Spleen (tissue), 11 donors: ENCODE results near the gene ZNF367. TPM values are rescaled to one million over a fixed set of nuclear protein-coding genes. Genes with fewer than 3 reads are reported as not detected.
A peak's percentile ranks its signal among the peaks of the same experiment; 100 is the strongest.

Experiments used
- DNase-seq: peaks from one replicate; pipeline ENCODE4 v3.0.0-alpha.2; 2020
- H3K27ac ChIP-seq, 8 donors: fragments of 200-600 bp; sonication (generic) in 7 of 8; 1 replicate in 4 of 8; 2 replicates in 4 of 8; pipeline versions ENCODE4 v1.5.0 to v1.8.0; 2016 to 2021; ENCODE audit warnings: inconsistent platforms in 4 of 8, mild to moderate bottlenecking in 4 of 8, moderate library complexity in 1 of 8
- H3K27me3 ChIP-seq, 7 donors: fragments of 200-600 bp; sonication (generic) in 6 of 7; replicated peaks in 1 of 7; 1 replicate in 4 of 7; 2 replicates in 3 of 7; pipeline versions ENCODE4 v1.5.0 to v1.8.0; 2016 to 2021; ENCODE audit warnings: inconsistent platforms in 3 of 7, mild to moderate bottlenecking in 1 of 7
- H3K36me3 ChIP-seq, 6 donors: fragments of 200-600 bp; sonication (generic) in 5 of 6; 1 replicate in 4 of 6; 2 replicates in 2 of 6; pipeline versions ENCODE4 v1.5.0 to v1.8.0; 2016 to 2021; ENCODE audit warnings: inconsistent platforms in 2 of 6
- H3K4me1 ChIP-seq, 6 donors: fragments of 200-600 bp; sonication (generic) in 5 of 6; 1 replicate in 3 of 6; 2 replicates in 3 of 6; pipeline versions ENCODE4 v1.5.0 to v1.8.0; 2016 to 2021; ENCODE audit warnings: inconsistent platforms in 3 of 6
- H3K4me3 ChIP-seq, 8 donors: fragments of 200-600 bp; sonication (generic) in 7 of 8; 1 replicate in 4 of 8; 2 replicates in 4 of 8; pipeline versions ENCODE4 v1.5.0 to v1.8.0; 2016 to 2021; ENCODE audit warnings: inconsistent platforms in 4 of 8, mild to moderate bottlenecking in 4 of 8, moderate library complexity in 2 of 8
- H3K9me3 ChIP-seq, 8 donors: fragments of 200-600 bp; sonication (generic) in 7 of 8; 1 replicate in 4 of 8; 2 replicates in 4 of 8; pipeline versions ENCODE4 v1.5.0 to v1.8.0; 2016 to 2021; ENCODE audit warnings: inconsistent platforms in 4 of 8
- POLR2A ChIP-seq, 3 donors: fragments of 450-650 bp; IDR thresholded peaks; one replicate each; pipeline ENCODE4 v1.5.1; 2017; ENCODE audit warnings: antibody characterized with exemption in 3 of 3, mild to moderate bottlenecking in 1 of 3
- POLR2AphosphoS5 ChIP-seq, 3 donors: sonication (generic); formaldehyde crosslinking; IDR thresholded peaks; one replicate each; pipeline ENCODE4 v1.5.1; 2017; ENCODE audit warnings: antibody characterized with exemption in 3 of 3
- WGBS, 5 donors: extraction: QIAGEN DNeasy Blood & Tissue Kit in 3 of 5; methylation state at CpG; one replicate each; pipeline versions ENCODE4 v1.1.5 to v1.1.7; 2013 to 2018; 5-methylcytosine and 5-hydroxymethylcytosine counted together
- intact Hi-C: fragments of 100-400 bp; cut with DNase I; formaldehyde crosslinking; loops from one replicate; pipeline ENCODE4 v1.15.0; 2023; ENCODE audit warnings: low total_unique reads
- polyA plus RNA-seq, 3 donors: library from polyadenylated mRNA; stranded (reverse); fragments of 200-250 nt; gene quantifications; one replicate each; pipeline ENCODE4 v1.2.1, GENCODE V29; 2013
- total RNA-seq, 7 donors: library from RNA; depleted of rRNA in 3 of 7; stranded (reverse); fragments of >200 nt in 3 of 7; fragmentation: NEBNext Ultra II Directional in 4 of 7; extraction: Animal tissue kit (Norgen Biotek cat#: 25700) in 4 of 7; gene quantifications; one replicate each; pipeline versions ENCODE4 v1.1.0 to v1.2.1, GENCODE V29; 2016 to 2021
- TF ChIP-seq, protein P1 (sequence below), 11 experiments: fragments of 200-600 bp in 7 of 11; fragments of 450-650 bp in 4 of 11; sonication (generic) in 4 of 11; IDR thresholded peaks in 8 of 11; conservative IDR thresholded peaks in 3 of 11; 1 replicate in 7 of 11; 2 replicates in 4 of 11; pipeline versions ENCODE4 v1.4.0 to v1.8.0; 2016 to 2021; ENCODE audit warnings: antibody characterized with exemption in 11 of 11, inconsistent platforms in 4 of 11, mild to moderate bottlenecking in 1 of 11
- donor health status: healthy with polysubstance abuse.
- donor health status: DM: no; HTN: no; CAD: no; lungs with moderate emphysema.
- donor health status: DM: no; HTN: no; CAD: no.
- donor health status: Bipolar disorder and iron deficiency.
- donor health status: healthy.
- donor health status: DM: no; HTN: no; CAD: no.
- donor health status: DM: yes; HTN: yes; CAD: no.

The ZNF367 gene
- total and polyA plus RNA-seq, 10 donors, result 0.93 to 3.7 (median 1.9) TPM

DNA sequence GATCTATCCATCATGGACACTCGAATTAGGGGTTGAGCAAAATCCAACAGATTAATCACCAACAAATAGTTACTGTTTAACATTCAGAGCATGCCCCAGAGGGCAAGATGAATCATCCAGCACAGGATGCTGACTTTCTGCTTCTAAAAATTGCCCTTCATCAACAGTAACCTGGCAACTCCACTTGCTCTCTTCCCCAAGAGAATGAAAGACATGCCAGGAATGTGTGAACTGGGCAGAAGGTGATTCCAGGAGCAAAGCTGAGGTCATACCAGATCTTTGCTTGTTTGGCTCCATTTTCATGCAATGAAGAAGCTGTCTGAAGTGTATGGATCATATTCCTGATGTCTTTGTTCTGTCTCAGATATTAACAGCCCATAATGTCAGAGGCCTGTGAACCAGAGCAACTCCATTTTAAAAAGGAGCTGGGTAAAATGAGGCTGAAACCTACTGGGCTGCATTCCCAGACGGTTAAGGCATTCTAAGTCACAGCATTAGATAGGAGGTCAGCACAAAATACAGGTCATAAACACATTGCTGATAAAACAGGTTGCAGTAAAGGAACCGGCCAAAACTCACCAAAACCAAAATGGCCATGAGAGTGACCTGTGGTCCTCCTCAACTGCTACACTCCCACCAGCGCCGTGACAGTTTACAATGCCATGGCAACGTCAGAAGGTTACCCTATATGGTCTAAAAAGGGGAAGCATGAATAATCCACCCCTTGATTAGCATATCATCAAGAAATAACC is 2.5 kb upstream of the ZNF367 start:
- H3K27me3 ChIP-seq, result no peaks in the 10 kb centered on the region
- peak overlapping the region in 5 of 8 donors; percentile 93 to 99 (median 97) for H3K27ac ChIP-seq
- intact Hi-C loops, result no loop called here
- TF ChIP-seq, protein P1, sequence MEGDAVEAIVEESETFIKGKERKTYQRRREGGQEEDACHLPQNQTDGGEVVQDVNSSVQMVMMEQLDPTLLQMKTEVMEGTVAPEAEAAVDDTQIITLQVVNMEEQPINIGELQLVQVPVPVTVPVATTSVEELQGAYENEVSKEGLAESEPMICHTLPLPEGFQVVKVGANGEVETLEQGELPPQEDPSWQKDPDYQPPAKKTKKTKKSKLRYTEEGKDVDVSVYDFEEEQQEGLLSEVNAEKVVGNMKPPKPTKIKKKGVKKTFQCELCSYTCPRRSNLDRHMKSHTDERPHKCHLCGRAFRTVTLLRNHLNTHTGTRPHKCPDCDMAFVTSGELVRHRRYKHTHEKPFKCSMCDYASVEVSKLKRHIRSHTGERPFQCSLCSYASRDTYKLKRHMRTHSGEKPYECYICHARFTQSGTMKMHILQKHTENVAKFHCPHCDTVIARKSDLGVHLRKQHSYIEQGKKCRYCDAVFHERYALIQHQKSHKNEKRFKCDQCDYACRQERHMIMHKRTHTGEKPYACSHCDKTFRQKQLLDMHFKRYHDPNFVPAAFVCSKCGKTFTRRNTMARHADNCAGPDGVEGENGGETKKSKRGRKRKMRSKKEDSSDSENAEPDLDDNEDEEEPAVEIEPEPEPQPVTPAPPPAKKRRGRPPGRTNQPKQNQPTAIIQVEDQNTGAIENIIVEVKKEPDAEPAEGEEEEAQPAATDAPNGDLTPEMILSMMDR (IDR thresholded peaks at IDR 0.05 in 8 of 11, conservative IDR thresholded peaks at IDR 0.05 in 3 of 11), result no peak
- TF ChIP-seq POLR2A (IDR thresholded peaks at IDR 0.05) (no peak), POLR2AphosphoS5 (IDR thresholded peaks at IDR 0.05) (no peak)
- DNase-seq, result no peak
- peaks cover 0 to 50% (median 36%) of the 10 kb centered on the region in 6 donors for H3K4me1 ChIP-seq
- H3K36me3 ChIP-seq, result no peaks in the 10 kb centered on the region
- no peaks in the 10 kb centered on the region for H3K9me3 ChIP-seq
- 44 to 57% (median 46%) methylated on average over 6 of the region's 6 CpGs for WGBS, 5 donors
- H3K4me3 ChIP-seq, result no peak overlapping the region

DNA sequence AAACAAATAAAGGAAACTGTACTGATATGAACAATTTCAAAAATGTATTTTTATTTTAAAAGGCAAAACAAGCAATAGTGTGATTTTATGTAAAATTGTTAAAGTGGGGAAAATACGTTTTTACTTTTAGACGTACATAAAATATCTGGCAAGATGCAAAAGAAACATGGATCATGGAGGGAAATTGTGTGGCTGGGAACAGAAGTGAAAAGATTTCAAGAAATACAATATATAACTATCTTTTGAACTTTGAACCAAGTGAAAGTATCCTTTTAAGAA is 1.5 kb upstream of the ZNF367 start:
- DNase-seq, result no peak
- H3K4me1 ChIP-seq, result peaks cover 0 to 48% (median 36%) of the 10 kb centered on the region in 6 donors
- H3K27ac ChIP-seq, result peak overlapping the region; percentile 93 to 99 (median 98)
- no peaks in the 10 kb centered on the region for H3K9me3 ChIP-seq
- H3K27me3 ChIP-seq, result no peaks in the 10 kb centered on the region
- H3K4me3 ChIP-seq, result peak overlapping the region in 6 of 8 donors; percentile 71 to 95 (median 89)
- WGBS, 5 donors, result 41 to 53% (median 47%) methylated on average over 2 of the region's 2 CpGs
- H3K36me3 ChIP-seq, result no peaks in the 10 kb centered on the region
- intact Hi-C loops, result loop anchor here (2.0 kb wide), 1 partner anchor 29 kb away; no protein-coding TSS in a partner anchor
- TF ChIP-seq POLR2AphosphoS5 (IDR thresholded peaks at IDR 0.05) (no peak), POLR2A (IDR thresholded peaks at IDR 0.05) (no peak)
- TF ChIP-seq, protein P1 (IDR thresholded peaks at IDR 0.05 in 8 of 11, conservative IDR thresholded peaks at IDR 0.05 in 3 of 11), result no peak

DNA sequence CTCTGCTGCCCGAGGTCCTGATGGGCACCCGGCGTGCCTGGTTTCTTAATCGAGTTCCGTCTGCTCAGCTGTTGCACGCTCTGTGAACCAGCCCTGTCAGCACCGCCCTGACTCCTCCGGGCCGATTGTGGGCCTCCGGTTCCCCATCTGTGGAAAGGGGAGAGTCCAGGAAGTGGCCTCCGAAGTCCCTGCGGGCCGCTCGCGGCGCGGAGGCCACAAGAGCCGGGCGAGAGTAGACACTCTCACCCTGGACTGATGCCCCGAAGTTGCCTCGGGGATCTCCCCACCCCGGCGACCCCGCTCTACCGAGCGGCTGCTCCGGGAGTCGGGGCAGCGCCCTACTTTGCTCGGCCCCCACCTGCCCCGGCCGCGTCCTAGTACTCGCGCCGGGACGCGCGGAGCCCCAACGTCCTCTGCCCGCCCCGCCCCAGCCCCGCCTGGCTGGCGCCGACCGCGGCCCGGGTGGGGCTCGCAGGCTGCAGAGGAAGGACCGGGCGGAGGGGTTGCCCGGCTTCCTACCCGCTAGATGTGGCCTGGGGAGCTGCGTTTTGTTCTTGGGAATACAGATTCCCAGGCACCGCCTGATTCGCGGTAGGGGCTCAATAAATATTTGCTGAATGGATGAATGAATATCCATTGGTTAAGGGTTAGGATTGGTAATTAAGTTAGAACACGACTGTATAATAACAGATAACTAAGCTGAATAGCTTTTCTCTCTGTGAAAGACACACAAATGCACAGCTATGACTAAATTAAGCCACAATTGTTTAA is 935 bp upstream of the ZNF367 start:
- intact Hi-C loops, result loop anchor here (2.0 kb wide), 1 partner anchor 30 kb away; no protein-coding TSS in a partner anchor

More for the DNA sequence above, 935 bp upstream of the ZNF367 start:
- peaks cover 4 to 53% (median 41%) of the 10 kb centered on the region in 6 donors for H3K4me1 ChIP-seq
- H3K9me3 ChIP-seq, result no peaks in the 10 kb centered on the region
- peak overlapping the region; percentile 93 to 99 (median 98) for H3K27ac ChIP-seq
- peak overlapping the region; percentile 71 to 95 (median 89) for H3K4me3 ChIP-seq
- TF ChIP-seq POLR2AphosphoS5 (IDR thresholded peaks at IDR 0.05), result peak; percentile 65 to 85 (median 80)
- TF ChIP-seq, protein P1 (IDR thresholded peaks at IDR 0.05 in 8 of 11, conservative IDR thresholded peaks at IDR 0.05 in 3 of 11), result no peak
- peak in 1 of 3 donors; percentile 46 for TF ChIP-seq POLR2A (IDR thresholded peaks at IDR 0.05)
- DNase-seq, result peak; percentile 95
- WGBS, 5 donors, result 0 to 1% (median 1%) methylated on average over 35 to 58 of the region's 58 CpGs
- no peaks in the 10 kb centered on the region for H3K27me3 ChIP-seq
- H3K36me3 ChIP-seq, result no peaks in the 10 kb centered on the region
